OCI-M1 (cell line): ENCODE data around the gene ZNRF1.
"Not testable (repeated sequence)": the region's sequence is repeated elsewhere in the genome, so short reads cannot be mapped to it uniquely, and the experiment has no call there.

Experiments
- DNase-seq: peaks from one replicate; lab custom pipeline; 2025; lab: John Stamatoyannopoulos, UW

ZNRF1 gene

DNA sequence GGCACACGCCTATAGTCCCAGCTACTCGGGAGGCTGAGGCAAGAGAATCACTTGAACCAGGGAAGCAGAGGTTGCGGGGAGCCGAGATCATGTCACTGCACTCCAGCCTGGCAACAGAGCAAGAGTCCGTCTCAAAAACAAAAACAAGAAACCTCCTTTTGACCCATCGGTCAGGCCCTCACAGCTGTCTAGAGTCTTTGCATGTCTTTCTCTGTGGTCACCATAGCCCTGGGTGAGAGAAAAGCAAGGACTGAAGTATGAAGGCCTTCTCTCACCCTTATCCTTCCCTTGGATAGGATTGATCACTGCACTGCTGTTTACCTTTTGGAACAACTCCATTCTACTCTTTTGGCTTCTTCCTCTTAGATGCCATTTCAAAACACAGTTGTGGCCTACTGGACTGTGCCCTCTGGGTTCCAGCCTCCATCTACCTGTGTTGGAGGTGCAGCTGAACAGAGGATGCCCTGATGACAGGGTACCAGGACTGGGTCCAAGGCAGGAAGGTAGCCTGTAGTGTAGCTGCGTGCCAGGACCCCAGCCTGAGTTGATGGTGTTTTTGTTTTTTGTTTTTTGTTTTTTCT lies 80.6 kb downstream of the ZNRF1 start:
- DNase-seq: no peak

DNA sequence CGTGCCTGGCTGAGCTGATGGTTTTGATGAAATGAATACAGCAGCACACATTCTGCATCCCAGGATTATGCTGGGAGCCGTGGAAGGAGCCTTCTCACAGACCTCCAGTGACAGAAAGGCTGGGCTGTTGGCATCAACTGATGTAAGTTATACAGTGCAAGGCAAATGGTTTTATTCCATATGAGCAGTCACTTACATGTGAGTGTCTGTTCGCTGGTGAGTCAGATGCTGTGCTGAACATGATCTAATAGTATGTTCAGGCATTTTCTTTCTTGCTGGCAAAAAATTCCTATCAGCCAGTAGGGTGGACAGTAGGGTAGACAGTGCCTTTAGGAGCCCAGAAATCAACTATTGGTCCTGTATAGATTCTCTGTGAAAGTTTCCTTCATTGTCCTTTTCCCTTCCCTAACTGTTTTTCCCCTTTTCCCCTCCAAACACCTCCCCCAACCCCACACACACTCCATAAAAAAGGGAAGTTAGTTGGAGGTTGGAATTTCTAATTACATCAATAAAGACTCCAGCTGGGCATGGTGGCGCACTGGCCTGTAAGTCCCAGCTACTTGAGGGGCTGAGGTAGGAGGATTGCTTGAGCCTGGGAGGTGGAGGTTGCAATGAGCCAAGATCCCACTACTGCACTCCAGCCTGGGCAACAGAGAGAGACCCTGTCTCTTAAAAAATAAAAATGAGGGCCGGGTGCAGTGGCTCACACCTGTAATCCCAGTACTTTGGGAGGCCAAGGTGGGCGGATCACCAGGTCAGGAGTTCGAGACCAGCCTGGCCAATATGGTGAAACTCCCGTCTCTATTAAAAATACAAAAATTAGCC lies 81.6 kb downstream of the ZNRF1 start:
- DNase-seq: no peak

DNA sequence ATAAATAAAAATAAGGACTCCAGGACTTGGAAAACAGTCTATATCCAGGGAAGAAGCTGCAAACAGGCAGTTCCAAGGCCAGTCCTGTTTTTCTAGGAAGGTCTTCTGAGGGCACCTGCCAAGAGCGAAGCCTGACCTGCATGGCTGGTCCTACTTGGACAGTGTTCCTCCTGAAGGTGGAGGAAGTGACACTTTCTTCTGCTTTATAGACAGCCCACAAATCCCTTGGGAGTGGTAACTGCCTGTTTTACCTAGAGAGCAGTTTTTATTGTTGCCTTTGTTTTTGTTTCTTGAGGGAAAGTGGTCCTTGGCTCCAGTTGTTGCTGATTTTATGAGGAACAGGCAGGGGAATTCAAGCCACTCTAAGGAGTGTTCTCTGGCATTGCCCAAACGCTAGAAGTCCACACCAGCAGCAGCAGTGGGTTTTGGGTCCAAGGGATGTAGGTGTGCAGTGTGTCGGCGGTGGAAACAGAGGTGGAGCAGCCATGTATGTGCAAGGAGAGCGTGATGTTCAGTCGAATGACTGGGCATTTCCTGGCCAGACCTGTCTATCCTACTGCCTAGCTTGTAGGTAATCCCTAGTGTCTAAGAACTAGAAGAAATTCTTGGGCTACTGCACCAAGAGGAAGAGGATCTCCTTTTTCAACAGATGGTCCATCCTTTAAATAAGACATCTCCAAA lies 82.5 kb downstream of the ZNRF1 start:
- no peak for DNase-seq

- DNase-seq: no peak
Measured at GRCh38 chr16:75083813-75084212, 85.0 kb downstream of the ZNRF1 start.

DNA sequence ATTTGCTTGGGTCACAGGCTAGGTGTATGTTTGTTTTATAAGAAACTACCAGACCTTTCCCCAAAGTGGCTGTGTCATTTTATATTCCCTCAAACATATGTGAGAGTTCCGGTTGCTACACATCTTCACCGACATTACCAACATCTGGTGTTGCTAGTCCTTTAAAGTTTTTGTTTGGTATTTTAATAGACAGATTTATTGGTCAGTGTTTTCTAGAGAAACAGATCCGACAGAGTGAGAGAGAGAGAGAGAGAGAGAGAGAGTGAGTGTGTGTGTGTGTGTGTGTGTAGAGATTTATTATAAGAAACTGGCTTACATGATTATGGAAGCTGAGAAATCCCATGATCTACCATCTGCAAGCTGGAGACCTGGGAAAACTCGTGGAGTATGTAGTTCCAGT lies 86.7 kb downstream of the ZNRF1 start:
- no peak for DNase-seq

GRCh38 chr16:75086281-75086680 lies 87.5 kb downstream of the ZNRF1 start:
- no peak for DNase-seq

- no peak for DNase-seq
Measured at GRCh38 chr16:75086688-75087374, 88.0 kb downstream of the ZNRF1 start.

DNA sequence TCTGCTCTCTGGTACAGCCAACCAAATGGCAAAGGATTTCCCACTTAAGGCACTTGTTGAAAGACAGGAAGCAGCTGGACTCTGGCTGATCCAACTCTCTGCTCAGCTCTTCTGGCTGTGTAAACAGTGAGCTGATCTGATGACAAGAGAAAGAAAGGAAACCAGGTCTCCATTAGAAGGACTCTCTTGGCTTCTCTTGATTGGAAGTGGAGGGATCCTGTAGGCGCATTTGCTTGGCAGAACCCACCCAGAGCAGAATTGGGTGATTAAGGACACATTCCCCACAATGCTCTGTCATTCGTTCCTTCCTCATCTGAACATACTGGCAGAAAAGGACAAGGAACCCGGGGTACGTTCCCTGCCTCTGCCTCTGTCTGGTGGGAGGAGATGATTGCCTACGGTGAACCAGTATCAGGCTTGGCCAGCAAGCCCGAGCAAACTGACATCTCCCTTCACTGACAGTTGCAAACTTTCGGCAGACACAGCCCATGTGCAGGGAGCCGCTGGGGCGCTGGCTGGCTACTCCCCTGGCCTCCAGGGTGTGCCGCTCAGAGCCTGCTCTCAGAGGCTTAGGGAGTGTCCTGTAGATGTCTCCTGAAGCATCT lies 88.7 kb downstream of the ZNRF1 start:
- peak; percentile 63 for DNase-seq

DNA sequence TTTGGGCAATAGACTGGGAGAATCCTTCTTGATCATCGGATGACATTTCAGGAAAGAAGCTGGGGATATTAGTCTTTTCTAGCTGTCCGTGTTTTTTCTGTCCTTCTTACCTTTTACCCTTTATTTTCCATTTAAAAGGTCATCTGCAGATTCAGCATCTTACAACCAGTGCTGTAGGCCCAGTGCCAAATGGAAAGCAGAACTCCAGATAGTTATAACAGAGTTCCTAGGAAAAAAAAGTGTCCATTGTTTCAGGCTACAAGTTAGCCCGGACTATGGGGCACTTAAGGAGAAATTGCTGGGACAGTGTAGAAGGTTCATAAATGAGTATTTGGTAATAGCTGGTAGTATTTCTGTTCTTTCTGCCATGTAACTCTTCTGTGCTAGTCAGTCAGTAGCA lies 89.4 kb downstream of the ZNRF1 start:
- DNase-seq: no peak

DNA sequence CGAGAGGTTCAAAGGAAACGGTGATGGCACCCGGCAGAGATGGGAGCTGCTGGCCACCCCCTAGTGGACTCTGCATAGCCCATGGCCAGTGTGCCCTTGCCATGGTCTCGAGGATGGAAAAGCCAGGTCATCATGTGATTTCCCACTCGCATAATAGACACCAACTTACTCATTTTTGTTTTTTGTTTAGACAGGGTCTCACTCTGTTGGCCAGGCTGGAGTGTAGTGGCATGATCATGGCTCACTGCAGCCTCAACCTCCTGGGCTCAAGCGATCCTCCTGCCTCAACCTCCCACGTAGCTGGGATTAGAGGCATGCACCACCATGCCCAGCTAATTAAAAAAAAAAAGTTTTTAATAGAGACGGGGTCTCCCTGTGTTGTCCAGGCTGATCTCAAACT lies 90.1 kb downstream of the ZNRF1 start:
- DNase-seq: no peak

- no peak for DNase-seq
Measured at GRCh38 chr16:75089486-75090202, 90.8 kb downstream of the ZNRF1 start.

DNA sequence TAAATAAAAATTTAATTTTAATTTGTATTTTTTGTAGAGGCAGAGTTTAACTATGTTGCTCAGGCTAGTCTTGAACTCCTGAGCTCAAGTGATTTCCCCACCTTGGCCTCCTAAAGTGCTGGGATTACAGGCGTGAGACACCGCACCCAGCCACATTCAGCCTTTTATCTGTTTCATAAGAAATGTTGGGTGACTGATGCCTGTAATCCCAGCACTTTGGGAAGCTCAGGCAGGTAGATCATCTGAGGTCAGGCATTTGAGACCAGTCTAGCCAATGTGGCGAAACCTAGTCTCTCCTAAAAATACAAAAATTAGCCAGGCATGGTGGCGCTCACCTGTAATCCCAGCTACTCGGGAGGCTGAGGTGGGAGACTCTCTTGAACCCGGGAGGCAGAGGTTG lies 92.1 kb downstream of the ZNRF1 start:
- DNase-seq: not testable (repeated sequence)

DNA sequence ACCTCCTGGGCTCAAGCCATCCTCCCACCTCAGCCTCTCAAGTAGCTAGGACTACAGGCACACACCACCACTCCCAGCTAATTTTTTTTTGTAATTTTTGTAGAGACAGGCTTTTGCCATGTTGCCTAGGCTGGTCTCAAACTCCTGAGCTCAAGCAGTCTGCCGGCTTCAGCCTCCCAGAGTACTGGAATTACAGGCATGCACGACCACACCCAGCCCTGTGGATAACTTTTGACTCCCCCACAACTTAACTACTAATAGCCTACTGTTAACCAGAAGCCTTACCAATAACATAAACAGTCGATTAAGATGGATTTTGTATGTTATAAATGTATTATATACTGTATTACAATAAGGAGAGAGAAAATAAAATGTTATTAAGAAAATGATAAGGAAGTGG lies 92.8 kb downstream of the ZNRF1 start:
- DNase-seq: not testable (repeated sequence)

DNA sequence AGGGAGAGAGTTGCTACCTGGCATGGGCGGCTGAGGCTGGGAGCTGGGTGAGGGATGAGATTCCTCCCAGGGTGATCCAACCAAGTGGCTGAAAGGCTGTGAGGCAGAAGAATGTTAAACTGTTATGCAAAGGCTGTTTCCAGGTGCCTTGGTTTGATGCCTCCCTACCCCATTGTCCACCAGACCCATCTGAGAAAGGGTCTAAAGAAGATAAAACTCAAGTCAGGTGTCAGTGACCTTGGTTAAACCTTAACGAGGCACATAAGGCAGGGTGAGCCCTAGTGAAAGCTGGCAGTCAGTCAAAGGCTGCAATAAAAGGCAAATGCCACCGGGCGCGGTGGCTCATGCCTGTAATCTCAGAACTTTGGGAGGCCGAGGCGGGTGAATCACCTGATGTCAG lies 94.0 kb downstream of the ZNRF1 start:
- no peak for DNase-seq

DNA sequence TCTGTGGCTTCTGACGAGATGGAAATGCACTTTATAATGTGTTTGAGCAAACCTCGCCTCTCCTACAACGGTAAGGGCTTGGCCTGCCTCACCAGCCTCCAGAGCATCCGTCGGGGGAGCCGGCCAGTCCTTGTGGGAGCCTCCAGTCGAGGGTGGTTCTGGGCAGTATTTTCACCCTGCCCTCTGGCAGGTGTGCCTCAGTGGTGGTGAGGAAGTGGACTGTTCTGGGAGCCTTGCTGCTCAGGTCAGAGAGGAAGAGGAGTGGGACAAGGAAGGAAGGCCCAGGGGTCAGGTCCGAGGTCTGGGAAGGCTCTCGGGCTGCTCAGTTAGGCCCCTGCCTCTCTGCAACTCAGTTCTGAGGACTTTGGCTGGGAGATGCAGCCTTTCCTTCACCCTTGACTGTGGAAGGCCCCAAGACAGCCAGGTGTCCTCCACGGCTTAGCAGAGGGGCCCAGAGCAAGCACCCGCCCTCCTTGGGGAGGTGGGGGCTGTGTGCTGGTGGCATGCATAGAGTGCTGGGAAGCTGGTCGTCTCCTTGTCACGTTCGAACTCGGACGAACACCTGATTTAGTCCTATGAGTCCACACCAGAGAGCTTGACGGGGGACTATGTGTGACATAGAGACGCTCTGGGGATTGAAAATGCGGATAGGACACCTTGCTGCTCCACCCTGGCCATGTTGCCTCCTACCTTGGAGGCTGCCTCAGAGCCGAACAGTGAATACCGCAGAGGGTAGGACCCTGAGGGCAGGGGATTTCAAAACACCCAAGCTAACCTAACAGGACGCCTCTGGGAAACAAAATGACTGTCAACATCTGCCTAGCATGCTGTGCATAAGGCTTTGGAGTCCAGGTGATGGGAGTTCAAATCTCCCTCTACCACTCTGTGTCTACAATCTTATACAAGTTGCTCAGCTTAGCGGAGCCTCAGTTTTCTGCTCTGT lies 95.0 kb downstream of the ZNRF1 start:
- no peak for DNase-seq

GRCh38 chr16:75095204-75095621 lies 96.4 kb downstream of the ZNRF1 start:
- no peak for DNase-seq

GRCh38 chr16:75096656-75097055 lies 97.8 kb downstream of the ZNRF1 start:
- DNase-seq: no peak

DNA sequence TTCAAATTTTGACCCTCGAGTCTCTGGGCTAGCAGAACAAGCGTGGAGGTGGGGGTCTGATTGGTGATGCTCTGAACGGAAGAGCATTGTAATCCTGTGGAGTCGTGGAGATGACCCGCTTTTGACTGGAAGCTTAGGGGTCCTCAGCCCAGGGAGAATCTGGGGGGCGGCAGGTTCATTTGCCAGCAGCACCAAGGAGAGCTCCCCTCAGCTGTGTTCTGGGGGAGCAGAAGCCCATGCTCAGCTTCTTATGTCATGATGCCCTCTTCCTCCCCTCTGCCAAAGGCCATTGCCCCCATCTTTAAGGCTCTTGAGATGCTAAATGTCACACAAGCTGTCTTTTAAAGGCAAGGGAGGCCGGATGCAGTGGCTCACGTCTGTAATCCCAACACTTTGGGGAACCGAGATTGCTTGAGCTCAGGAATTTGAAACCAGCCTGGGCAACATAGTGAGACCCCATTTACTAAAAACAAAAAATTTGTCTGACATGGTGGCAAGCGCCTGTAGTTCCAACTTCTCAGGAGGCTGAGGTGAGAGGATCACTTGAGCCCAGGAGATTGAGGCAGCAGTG lies 98.5 kb downstream of the ZNRF1 start:
- DNase-seq: no peak

GRCh38 chr16:75097941-75098901 lies 99.4 kb downstream of the ZNRF1 start:
- no peak for DNase-seq
